Measurements from ENCODE around the gene SUGCT. TPM values are rescaled to one million over a fixed set of nuclear protein-coding genes. Genes with fewer than 3 reads are reported as not detected.

Gene SUGCT
- total and polyA plus RNA-seq, 2 of the 8 experiments (the other 6 are each of a cell fraction or from before 2014, with no cell fraction given), result 2.8 to 5.4 TPM

DNA sequence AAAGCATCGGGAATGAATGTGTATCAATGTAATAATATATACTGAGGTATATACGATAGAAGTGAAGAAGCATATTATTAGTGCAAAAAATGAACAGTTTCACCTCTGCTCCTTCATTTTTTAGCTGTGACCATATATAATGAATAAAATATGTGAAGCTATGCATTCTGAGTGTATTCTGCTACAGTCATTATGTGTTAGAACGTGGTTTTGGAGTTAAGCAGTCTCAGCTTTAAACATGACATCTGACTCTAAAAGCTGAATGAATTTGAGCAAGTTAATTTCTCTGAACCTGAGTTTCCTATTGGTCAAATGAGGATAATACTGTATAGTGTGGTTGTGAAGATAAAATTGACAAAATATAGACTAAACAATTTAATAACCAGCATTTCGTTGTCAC lies 358.1 kb downstream of the SUGCT start:
- Histone ChIP-seq H3K23ac (ENCODE audit: insufficient read length) (no peak overlapping the region), H4K5ac (ENCODE audit: insufficient read length, low read depth, low read length) (no peak overlapping the region), H2BK12ac (ENCODE audit: low read depth, low read length) (no peak overlapping the region), H3K27me3 (replicated peaks in 1 of 4; ENCODE audit: control insufficient read depth in 3 of 4, extremely low read depth in 1 of 4, insufficient read depth in 3 of 4, low read length in 3 of 4) (no peaks in the 10 kb centered on the region), H3K23me2 (ENCODE audit: low read depth, low read length) (no peaks in the 10 kb centered on the region), H3K79me1 (ENCODE audit: low read depth, low read length) (no peaks in the 10 kb centered on the region), H3K36me3 (ENCODE audit: control insufficient read depth in 2 of 4, insufficient read depth in 4 of 4, low read length in 3 of 4) (no peaks in the 10 kb centered on the region), H2AK5ac (ENCODE audit: low read depth, low read length) (no peak overlapping the region), H2BK5ac (ENCODE audit: low read depth, low read length) (no peak overlapping the region), H3K4ac (replicated peaks; ENCODE audit: insufficient read length, low read depth, low read length) (no peak overlapping the region), H3K18ac (ENCODE audit: extremely low read depth, low read length) (no peak overlapping the region), H4K8ac (ENCODE audit: extremely low read depth, insufficient read depth, low read length) (no peak overlapping the region), H3K14ac (ENCODE audit: insufficient read length) (no peak overlapping the region), H3K79me2 (ENCODE audit: control insufficient read depth in 1 of 2, insufficient read depth in 2 of 2, low read length in 2 of 2) (no peaks in the 10 kb centered on the region), H2BK20ac (ENCODE audit: low read length) (no peak overlapping the region), H2AFZ (ENCODE audit: low read length) (no peak overlapping the region), H3K4me1 (replicated peaks in 1 of 4; ENCODE audit: control insufficient read depth in 3 of 4, insufficient read depth in 4 of 4, low read length in 3 of 4) (no peaks in the 10 kb centered on the region), H3K56ac (replicated peaks; ENCODE audit: insufficient read length, low read depth, low read length) (no peak overlapping the region), H3K4me2 (ENCODE audit: insufficient read depth in 1 of 2, low read depth in 2 of 2, low read length in 2 of 2) (no peak overlapping the region), H2BK120ac (replicated peaks; ENCODE audit: low read depth, low read length) (no peak overlapping the region), H3K9ac (replicated peaks in 1 of 4; ENCODE audit: extremely low read depth in 1 of 4, low read depth in 3 of 4, low read length in 3 of 4) (no peak overlapping the region), H3K4me3 (ENCODE audit: extremely low read depth in 1 of 4, insufficient read depth in 2 of 4, low read depth in 3 of 4, low read length in 4 of 4) (no peak overlapping the region), H4K20me1 (replicated peaks in 1 of 2; ENCODE audit: control insufficient read depth in 1 of 2, insufficient read depth in 2 of 2, low read length in 2 of 2) (no peaks in the 10 kb centered on the region), H3K27ac (ENCODE audit: low read depth, low read length) (no peak overlapping the region), H2BK15ac (ENCODE audit: low read length) (no peak overlapping the region), H3K9me3 (ENCODE audit: insufficient read depth in 2 of 2, low read depth in 1 of 2, low read length in 1 of 2) (no peaks in the 10 kb centered on the region), H4K91ac (replicated peaks; ENCODE audit: insufficient read length, low read length) (no peak overlapping the region)
- WGBS, 2 experiments (ENCODE audit: extremely low coverage in 1 of 2, insufficient coverage in 1 of 2, insufficient read length in 1 of 2, insufficient replicate concordance in 2 of 2, low coverage in 1 of 2, low lambda C conversion rate in 2 of 2, missing lambda C conversion rate in 1 of 2), result 94% methylated on average over 4 of the region's 4 CpGs; no CpG with 5 or more reads in 1 of the 2 experiments
- no peak for DNase-seq (ENCODE audit: low read depth in 1 of 2, low spot score in 2 of 2)
- CTCF ChIA-PET (ENCODE audit: partially characterized antibody), result interaction anchor here (0.7 to 1.9 kb wide), 4 partner anchors 9 to 294 kb away, joined by 3 to 14 read pairs (median 4); no protein-coding TSS in a partner anchor
- no peak for FAIRE-seq
- POLR2A ChIA-PET (ENCODE audit: partially characterized antibody), result no interaction called here
- TF ChIP-seq POLR2A (IDR thresholded peaks at IDR 0.05; ENCODE audit: control extremely low read depth in 1 of 2, low read depth in 2 of 2, low read length in 2 of 2), result no peak
- no peak for TF ChIP-seq BCL11A (IDR thresholded peaks at IDR 0.05; ENCODE audit: low read depth in 2 of 2, low read length in 2 of 2)
- no peak for TF ChIP-seq EP300 (IDR thresholded peaks at IDR 0.05; ENCODE audit: borderline replicate concordance in 1 of 2, low read depth in 2 of 2, low read length in 2 of 2)
- TF ChIP-seq SIX5 (IDR thresholded peaks at IDR 0.05; ENCODE audit: low read depth, low read length), result no peak
- TF ChIP-seq USF2 (IDR thresholded peaks at IDR 0.05; ENCODE audit: low read length), result no peak
- no peak for TF ChIP-seq TAF1 (IDR thresholded peaks at IDR 0.05; ENCODE audit: low read depth, low read length)
- TF ChIP-seq KDM5A (IDR thresholded peaks at IDR 0.05; ENCODE audit: low read length), result no peak
- no peak for TF ChIP-seq RAD21 (IDR thresholded peaks at IDR 0.05 in 1 of 2, conservative IDR thresholded peaks at IDR 0.05 in 1 of 2; ENCODE audit: low read depth in 2 of 2, low read length in 2 of 2)
- TF ChIP-seq SUZ12 (IDR thresholded peaks at IDR 0.05; ENCODE audit: low read length), result no peak
- no peak for TF ChIP-seq RBBP5 (IDR thresholded peaks at IDR 0.05; ENCODE audit: borderline replicate concordance, low read depth, low read length)
- no peak for TF ChIP-seq YY1 (IDR thresholded peaks at IDR 0.05; ENCODE audit: low read depth, low read length)
- TF ChIP-seq EGR1 (IDR thresholded peaks at IDR 0.05; ENCODE audit: borderline replicate concordance, low read depth, low read length), result no peak
- TF ChIP-seq KDM4A (IDR thresholded peaks at IDR 0.05; ENCODE audit: low read depth, low read length, severe bottlenecking), result no peak
